Measurements from ENCODE around the gene GJB3.
"Not testable (repeated sequence)": the region's sequence is repeated elsewhere in the genome, so short reads cannot be mapped to it uniquely, and the experiment has no call there.

The GJB3 gene

GRCh38 chr1:34770891-34771504 lies 10.0 kb upstream of the GJB3 start:
- no peak overlapping the region for H3K4me3 ChIP-seq (ENCODE audit: low read depth, low read length)
- no peaks in the 10 kb centered on the region for H3K9me3 ChIP-seq (ENCODE audit: severe bottlenecking)
- H3K27ac ChIP-seq: no peak overlapping the region
- H3K36me3 ChIP-seq: no peaks in the 10 kb centered on the region
- peaks cover 74% of the 10 kb centered on the region for H3K27me3 ChIP-seq (ENCODE audit: insufficient read depth, low read depth, severe bottlenecking)
- DNase-seq: no peak
- no peak for TF ChIP-seq CTCF (IDR thresholded peaks at IDR 0.05; ENCODE audit: low read depth, low read length)

- no peaks in the 10 kb centered on the region for H3K36me3 ChIP-seq
- peaks cover 68% of the 10 kb centered on the region for H3K27me3 ChIP-seq (ENCODE audit: insufficient read depth, low read depth, severe bottlenecking)
- H3K4me3 ChIP-seq (ENCODE audit: low read depth, low read length): no peak overlapping the region
- no peak for DNase-seq
- TF ChIP-seq CTCF (IDR thresholded peaks at IDR 0.05; ENCODE audit: low read depth, low read length): no peak
- no peak overlapping the region for H3K27ac ChIP-seq
- H3K9me3 ChIP-seq (ENCODE audit: severe bottlenecking): no peaks in the 10 kb centered on the region
Measured at GRCh38 chr1:34771573-34772371, 9.2 kb upstream of the GJB3 start.

GRCh38 chr1:34773114-34773513 lies 7.9 kb upstream of the GJB3 start:
- not testable (repeated sequence) for H3K4me3 ChIP-seq (ENCODE audit: low read depth, low read length); H3K9me3 ChIP-seq (ENCODE audit: severe bottlenecking); H3K36me3 ChIP-seq; DNase-seq; H3K27ac ChIP-seq
- H3K27me3 ChIP-seq (ENCODE audit: insufficient read depth, low read depth, severe bottlenecking): peaks cover 60% of the 10 kb centered on the region

- no peak overlapping the region for H3K27ac ChIP-seq
- no peaks in the 10 kb centered on the region for H3K36me3 ChIP-seq
- no peak for TF ChIP-seq CTCF (IDR thresholded peaks at IDR 0.05; ENCODE audit: low read depth, low read length)
- H3K4me3 ChIP-seq (ENCODE audit: low read depth, low read length): no peak overlapping the region
- H3K9me3 ChIP-seq (ENCODE audit: severe bottlenecking): no peaks in the 10 kb centered on the region
- peaks cover 68% of the 10 kb centered on the region for H3K27me3 ChIP-seq (ENCODE audit: insufficient read depth, low read depth, severe bottlenecking)
- DNase-seq: no peak
Measured at GRCh38 chr1:34774957-34775356, 6.1 kb upstream of the GJB3 start.

- no peak overlapping the region for H3K4me3 ChIP-seq (ENCODE audit: low read depth, low read length)
- H3K27me3 ChIP-seq (ENCODE audit: insufficient read depth, low read depth, severe bottlenecking): peaks cover 68% of the 10 kb centered on the region
- H3K36me3 ChIP-seq: no peaks in the 10 kb centered on the region
- TF ChIP-seq CTCF (IDR thresholded peaks at IDR 0.05; ENCODE audit: low read depth, low read length): no peak
- H3K9me3 ChIP-seq (ENCODE audit: severe bottlenecking): no peaks in the 10 kb centered on the region
- H3K27ac ChIP-seq: no peak overlapping the region
- DNase-seq: no peak
Measured at GRCh38 chr1:34776911-34777310, 4.1 kb upstream of the GJB3 start.

GRCh38 chr1:34777519-34778321 lies 3.3 kb upstream of the GJB3 start:
- H3K27me3 ChIP-seq (ENCODE audit: insufficient read depth, low read depth, severe bottlenecking): peaks cover 73% of the 10 kb centered on the region
- no peaks in the 10 kb centered on the region for H3K9me3 ChIP-seq (ENCODE audit: severe bottlenecking)
- H3K4me3 ChIP-seq (ENCODE audit: low read depth, low read length): no peak overlapping the region
- DNase-seq: no peak
- no peak overlapping the region for H3K27ac ChIP-seq
- H3K36me3 ChIP-seq: no peaks in the 10 kb centered on the region
- no peak for TF ChIP-seq CTCF (IDR thresholded peaks at IDR 0.05; ENCODE audit: low read depth, low read length)
